NK-92 (cell line): ENCODE data around the gene BHLHA15.

Source experiments
- DNase-seq: peaks from one replicate; lab custom pipeline; 2025; ENCODE audit not compliant: unreplicated experiment; lab: John Stamatoyannopoulos, UW

BHLHA15 gene

GRCh38 chr7:98211221-98211675, at the start of gene BHLHA15:
Gene BHLHA15, plus strand, starts transcription at chr7:98211439. Its CDS starts 871 bp downstream, at chr7:98212310.
- no peak for DNase-seq

- no peak for DNase-seq
Measured at GRCh38 chr7:98162758-98163157, 48.5 kb upstream of the BHLHA15 start.

- DNase-seq = no peak
Measured at GRCh38 chr7:98163269-98163668, 48.0 kb upstream of the BHLHA15 start.

GRCh38 chr7:98163704-98164494, 47.3 kb upstream of the BHLHA15 start:
- DNase-seq = no peak

- no peak for DNase-seq
Measured at GRCh38 chr7:98165827-98166667, 45.2 kb upstream of the BHLHA15 start.

GRCh38 chr7:98166668-98166970, 44.6 kb upstream of the BHLHA15 start:
- DNase-seq = no peak

GRCh38 chr7:98167653-98168052, 43.6 kb upstream of the BHLHA15 start:
- DNase-seq = no peak

GRCh38 chr7:98168181-98168903, 42.9 kb upstream of the BHLHA15 start:
- DNase-seq = no peak

- no peak for DNase-seq
Measured at GRCh38 chr7:98168904-98169621, 42.2 kb upstream of the BHLHA15 start.

- DNase-seq = no peak
Measured at GRCh38 chr7:98170966-98171365, 40.3 kb upstream of the BHLHA15 start.

GRCh38 chr7:98171449-98171848, 39.8 kb upstream of the BHLHA15 start:
- no peak for DNase-seq

- no peak for DNase-seq
Measured at GRCh38 chr7:98174334-98175259, 36.6 kb upstream of the BHLHA15 start.

- no peak for DNase-seq
Measured at GRCh38 chr7:98175260-98175940, 35.8 kb upstream of the BHLHA15 start.

- no peak for DNase-seq
Measured at GRCh38 chr7:98177553-98177952, 33.7 kb upstream of the BHLHA15 start.

- DNase-seq = no peak
Measured at GRCh38 chr7:98178321-98178720, 32.9 kb upstream of the BHLHA15 start.

GRCh38 chr7:98178762-98179490, 32.3 kb upstream of the BHLHA15 start:
- no peak for DNase-seq

GRCh38 chr7:98180751-98181150, 30.5 kb upstream of the BHLHA15 start:
- no peak for DNase-seq

- DNase-seq = no peak
Measured at GRCh38 chr7:98185101-98185500, 26.1 kb upstream of the BHLHA15 start.
